ENCODE results near the gene TMEM181.

DNA sequence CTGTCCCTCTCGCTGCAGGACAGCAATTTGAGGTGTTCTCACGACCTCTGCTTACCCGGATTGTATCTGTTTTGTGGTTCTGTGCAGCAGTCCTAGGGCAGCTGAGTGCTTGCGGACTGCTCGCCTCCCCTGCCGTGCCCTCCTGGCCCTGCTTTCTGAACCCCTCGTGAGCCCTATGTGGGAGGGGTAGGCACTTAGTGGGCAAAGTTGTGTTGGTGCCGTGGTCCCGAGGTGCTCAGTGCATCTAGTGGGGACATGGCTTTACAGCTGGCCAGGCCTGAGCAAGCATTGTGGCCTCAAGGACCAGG, 5.2 kb downstream of the TMEM181 start:
- TF ChIP-seq, protein P1, sequence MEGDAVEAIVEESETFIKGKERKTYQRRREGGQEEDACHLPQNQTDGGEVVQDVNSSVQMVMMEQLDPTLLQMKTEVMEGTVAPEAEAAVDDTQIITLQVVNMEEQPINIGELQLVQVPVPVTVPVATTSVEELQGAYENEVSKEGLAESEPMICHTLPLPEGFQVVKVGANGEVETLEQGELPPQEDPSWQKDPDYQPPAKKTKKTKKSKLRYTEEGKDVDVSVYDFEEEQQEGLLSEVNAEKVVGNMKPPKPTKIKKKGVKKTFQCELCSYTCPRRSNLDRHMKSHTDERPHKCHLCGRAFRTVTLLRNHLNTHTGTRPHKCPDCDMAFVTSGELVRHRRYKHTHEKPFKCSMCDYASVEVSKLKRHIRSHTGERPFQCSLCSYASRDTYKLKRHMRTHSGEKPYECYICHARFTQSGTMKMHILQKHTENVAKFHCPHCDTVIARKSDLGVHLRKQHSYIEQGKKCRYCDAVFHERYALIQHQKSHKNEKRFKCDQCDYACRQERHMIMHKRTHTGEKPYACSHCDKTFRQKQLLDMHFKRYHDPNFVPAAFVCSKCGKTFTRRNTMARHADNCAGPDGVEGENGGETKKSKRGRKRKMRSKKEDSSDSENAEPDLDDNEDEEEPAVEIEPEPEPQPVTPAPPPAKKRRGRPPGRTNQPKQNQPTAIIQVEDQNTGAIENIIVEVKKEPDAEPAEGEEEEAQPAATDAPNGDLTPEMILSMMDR (IDR thresholded peaks at IDR 0.05) = no peak
- TF ChIP-seq POLR2A (IDR thresholded peaks at IDR 0.05) = no peak
